MCF 10A (cell line): ENCODE measurements around the gene MICOS13. TPM values are rescaled to one million over a fixed set of nuclear protein-coding genes. Genes with fewer than 3 reads are reported as not detected.

Experiments
- BruUV-seq: library from RNA; stranded (reverse); fragments of 400-500 nt; replicated peaks from 2 replicates; lab custom pipeline; 2021; lab: Mats Ljungman, UMichigan
- CTCF ChIA-PET: fragments of 300-600 bp; sonication (Branson Sonifier 250); formaldehyde crosslinking; extraction: SDS; loops from one replicate; lab custom pipeline; 2021; ENCODE audit warnings: antibody characterized with exemption, inconsistent platforms; lab: Yijun Ruan, JAX
- POLR2A ChIA-PET: fragments of 300-600, 350-650 bp; sonication (Branson Sonifier 250); formaldehyde crosslinking; extraction: SDS; loops from one replicate; lab custom pipeline; 2020; ENCODE audit warnings: antibody characterized with exemption, inconsistent platforms; lab: Yijun Ruan, JAX
- DNase-seq: peaks from one replicate; pipeline ENCODE4 v3.0.0-alpha.2; 2018; ENCODE audit not compliant: unreplicated experiment
- H3K27ac Mint-ChIP-seq: one replicate; pipeline ENCODE4 v1.8.0; 2022; ENCODE audit warnings: mild to moderate bottlenecking, low read depth, mixed read lengths; ENCODE audit not compliant: unreplicated experiment
- H3K27me3 Mint-ChIP-seq: one replicate; pipeline ENCODE4 v1.8.0; 2022; ENCODE audit warnings: mixed read lengths; ENCODE audit not compliant: insufficient read depth, unreplicated experiment
- H3K36me3 Mint-ChIP-seq: one replicate; pipeline ENCODE4 v1.8.0; 2022; ENCODE audit warnings: mild to moderate bottlenecking, moderate library complexity, mixed read lengths; ENCODE audit not compliant: insufficient read depth, unreplicated experiment
- H3K4me1 Mint-ChIP-seq: one replicate; pipeline ENCODE4 v1.8.0; 2022; ENCODE audit warnings: mixed read lengths; ENCODE audit not compliant: insufficient read depth, unreplicated experiment
- H3K4me3 Mint-ChIP-seq: one replicate; pipeline ENCODE4 v1.8.0; 2022; ENCODE audit warnings: mild to moderate bottlenecking, moderate library complexity, mixed read lengths; ENCODE audit not compliant: unreplicated experiment
- H3K9me3 Mint-ChIP-seq: one replicate; pipeline ENCODE4 v1.8.0; 2022; ENCODE audit warnings: mixed read lengths; ENCODE audit not compliant: unreplicated experiment
- intact Hi-C: fragments of 100-400 bp; cut with micrococcal nuclease; formaldehyde crosslinking; loops from 2 replicates; pipeline ENCODE4 v1.14.1; 2022
- total RNA-seq: library from RNA; stranded (reverse); gene quantifications from 2 replicates; pipeline ENCODE4 v1.2.3, GENCODE V29; 2022
- TF ChIP-seq, protein P1 (sequence below): fragments of 200-600 bp; IDR thresholded peaks from one replicate; pipeline ENCODE4 v1.8.0; 2022; ENCODE audit warnings: antibody characterized with exemption, mild to moderate bottlenecking; ENCODE audit not compliant: unreplicated experiment

Gene MICOS13
- total RNA-seq, 1 experiment from 2014 or later: 73.0 TPM

GRCh38 chr19:5696196-5697021 lies 16.1 kb upstream of the MICOS13 start:
- TF ChIP-seq, protein P1, sequence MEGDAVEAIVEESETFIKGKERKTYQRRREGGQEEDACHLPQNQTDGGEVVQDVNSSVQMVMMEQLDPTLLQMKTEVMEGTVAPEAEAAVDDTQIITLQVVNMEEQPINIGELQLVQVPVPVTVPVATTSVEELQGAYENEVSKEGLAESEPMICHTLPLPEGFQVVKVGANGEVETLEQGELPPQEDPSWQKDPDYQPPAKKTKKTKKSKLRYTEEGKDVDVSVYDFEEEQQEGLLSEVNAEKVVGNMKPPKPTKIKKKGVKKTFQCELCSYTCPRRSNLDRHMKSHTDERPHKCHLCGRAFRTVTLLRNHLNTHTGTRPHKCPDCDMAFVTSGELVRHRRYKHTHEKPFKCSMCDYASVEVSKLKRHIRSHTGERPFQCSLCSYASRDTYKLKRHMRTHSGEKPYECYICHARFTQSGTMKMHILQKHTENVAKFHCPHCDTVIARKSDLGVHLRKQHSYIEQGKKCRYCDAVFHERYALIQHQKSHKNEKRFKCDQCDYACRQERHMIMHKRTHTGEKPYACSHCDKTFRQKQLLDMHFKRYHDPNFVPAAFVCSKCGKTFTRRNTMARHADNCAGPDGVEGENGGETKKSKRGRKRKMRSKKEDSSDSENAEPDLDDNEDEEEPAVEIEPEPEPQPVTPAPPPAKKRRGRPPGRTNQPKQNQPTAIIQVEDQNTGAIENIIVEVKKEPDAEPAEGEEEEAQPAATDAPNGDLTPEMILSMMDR: no peak
- Mint-ChIP-seq H3K4me3 (no peak overlapping the region), H3K9me3 (no peaks in the 10 kb centered on the region), H3K4me1 (no peaks in the 10 kb centered on the region), H3K36me3 (peaks cover 81% of the 10 kb centered on the region), H3K27ac (peak overlapping the region; percentile 54), H3K27me3 (no peaks in the 10 kb centered on the region)
- no TSS peak for BruUV-seq
- intact Hi-C loops: loop anchor here (10.0 kb wide), 1 partner anchor 98 kb away; the partner anchor contains the start of gene DUS3L
- no peak for DNase-seq
- ChIA-PET POLR2A (interaction anchor here (0.6 to 0.9 kb wide), 2 partner anchors 22 to 44 kb away, joined by 3 read pairs; no protein-coding TSS in a partner anchor), CTCF (no interaction called here)

DNA sequence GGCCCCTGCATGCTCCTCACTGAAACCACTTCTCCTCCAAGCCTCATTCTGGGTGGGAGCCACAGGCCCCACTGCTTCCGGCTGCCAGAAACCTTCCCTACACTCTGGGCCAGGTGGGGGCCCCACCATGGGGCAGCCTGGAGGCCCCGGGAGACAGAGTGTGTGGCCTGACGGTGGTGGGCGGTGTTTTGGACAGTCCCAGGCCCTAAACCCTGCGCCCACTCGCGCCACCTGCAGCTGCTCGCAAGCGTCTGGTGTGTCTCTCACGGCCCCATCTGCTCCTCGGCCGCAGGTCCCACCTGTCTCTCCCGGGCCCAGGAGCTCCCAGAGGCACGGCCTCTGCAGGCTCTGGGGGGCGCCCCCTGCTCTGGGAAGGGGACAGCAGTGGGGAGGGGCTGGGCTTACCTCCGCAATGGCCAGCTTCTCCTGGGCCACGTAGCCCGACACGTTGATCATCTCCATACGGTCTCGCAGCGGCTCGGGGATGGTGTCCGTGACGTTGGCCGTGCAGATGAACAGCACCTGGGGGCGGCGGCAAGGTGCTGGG lies 15.4 kb upstream of the MICOS13 start:
- CTCF ChIA-PET: no interaction called here
- H3K36me3 Mint-ChIP-seq: peaks cover 85% of the 10 kb centered on the region
- intact Hi-C loops: loop anchor here (10.0 kb wide), 1 partner anchor 99 kb away; the partner anchor contains the start of gene DUS3L
- no TSS peak for BruUV-seq
- POLR2A ChIA-PET: interaction anchor here (0.9 kb wide), 1 partner anchor 23 kb away, joined by 4 read pairs; no protein-coding TSS in a partner anchor
- H3K27ac Mint-ChIP-seq: no peak overlapping the region
- no peaks in the 10 kb centered on the region for H3K27me3 Mint-ChIP-seq
- H3K9me3 Mint-ChIP-seq: no peaks in the 10 kb centered on the region
- TF ChIP-seq, protein P1: no peak
- no peak overlapping the region for H3K4me3 Mint-ChIP-seq
- no peaks in the 10 kb centered on the region for H3K4me1 Mint-ChIP-seq
- no peak for DNase-seq

GRCh38 chr19:5694956-5695648 lies 14.8 kb upstream of the MICOS13 start:
- intact Hi-C loops: loop anchor here (10.0 kb wide), 1 partner anchor 100 kb away; the partner anchor contains the start of gene DUS3L
- Mint-ChIP-seq H3K9me3 (no peaks in the 10 kb centered on the region), H3K36me3 (peaks cover 88% of the 10 kb centered on the region), H3K4me1 (no peaks in the 10 kb centered on the region), H3K27me3 (no peaks in the 10 kb centered on the region), H3K27ac (no peak overlapping the region), H3K4me3 (no peak overlapping the region)
- ChIA-PET CTCF (interaction anchor here (0.6 kb wide), 2 partner anchors 32 to 229 kb away, joined by 3 read pairs; no protein-coding TSS in a partner anchor), POLR2A (interaction anchor here (0.9 kb wide), 1 partner anchor 24 kb away, joined by 4 read pairs; no protein-coding TSS in a partner anchor)
- BruUV-seq: no TSS peak
- DNase-seq: no peak
- TF ChIP-seq, protein P1: no peak
